Measurements from ENCODE around the gene TRIO. TPM values are rescaled to one million over a fixed set of nuclear protein-coding genes. Genes with fewer than 3 reads are reported as not detected.

Gene TRIO
- total RNA-seq, 4 donors from 2014 or later = 186 to 388 (median 285) TPM

DNA sequence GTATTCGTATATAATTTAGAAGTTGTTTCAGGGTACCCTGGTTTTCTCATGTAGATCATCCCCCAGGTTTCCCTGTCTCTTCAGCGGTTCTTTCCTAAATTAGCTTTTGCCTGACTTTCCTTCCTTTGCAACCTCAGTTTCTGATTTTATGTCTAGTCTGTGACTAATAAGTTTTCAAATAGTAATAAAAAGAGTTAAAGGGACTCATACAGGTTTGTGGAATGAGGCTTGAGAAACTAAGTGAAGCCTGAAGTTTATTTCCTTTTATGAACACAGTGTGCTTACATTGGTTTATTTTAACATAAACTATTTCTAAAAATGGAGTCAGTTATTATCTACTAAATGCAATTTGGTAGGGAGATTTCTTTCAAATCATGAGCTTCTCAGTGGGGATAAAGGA, 96.8 kb downstream of the TRIO start:
- WGBS, 2 donors (ENCODE audit: low coverage in 1 of 2) = 71 to 78% methylated on average over 2 of the region's 2 CpGs
- H3K27ac ChIP-seq = peak overlapping the region in 2 of 4 donors; percentile 9 to 19
- no peaks in the 10 kb centered on the region for H3K27me3 ChIP-seq
- in situ Hi-C loops (cut with MboI; ENCODE audit: low pct_ligation_motif_present in 1 of 4, low pct_unique_long_range_greater_than_20kb in 1 of 4, low sequenced_read_pairs in 3 of 4) (no loop called here), intact Hi-C loops (cut with DNase I; ENCODE audit: low total_unique reads) (no loop called here)
- TF ChIP-seq, protein P1, sequence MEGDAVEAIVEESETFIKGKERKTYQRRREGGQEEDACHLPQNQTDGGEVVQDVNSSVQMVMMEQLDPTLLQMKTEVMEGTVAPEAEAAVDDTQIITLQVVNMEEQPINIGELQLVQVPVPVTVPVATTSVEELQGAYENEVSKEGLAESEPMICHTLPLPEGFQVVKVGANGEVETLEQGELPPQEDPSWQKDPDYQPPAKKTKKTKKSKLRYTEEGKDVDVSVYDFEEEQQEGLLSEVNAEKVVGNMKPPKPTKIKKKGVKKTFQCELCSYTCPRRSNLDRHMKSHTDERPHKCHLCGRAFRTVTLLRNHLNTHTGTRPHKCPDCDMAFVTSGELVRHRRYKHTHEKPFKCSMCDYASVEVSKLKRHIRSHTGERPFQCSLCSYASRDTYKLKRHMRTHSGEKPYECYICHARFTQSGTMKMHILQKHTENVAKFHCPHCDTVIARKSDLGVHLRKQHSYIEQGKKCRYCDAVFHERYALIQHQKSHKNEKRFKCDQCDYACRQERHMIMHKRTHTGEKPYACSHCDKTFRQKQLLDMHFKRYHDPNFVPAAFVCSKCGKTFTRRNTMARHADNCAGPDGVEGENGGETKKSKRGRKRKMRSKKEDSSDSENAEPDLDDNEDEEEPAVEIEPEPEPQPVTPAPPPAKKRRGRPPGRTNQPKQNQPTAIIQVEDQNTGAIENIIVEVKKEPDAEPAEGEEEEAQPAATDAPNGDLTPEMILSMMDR (IDR thresholded peaks at IDR 0.05) = no peak
- no peak for TF ChIP-seq POLR2A (IDR thresholded peaks at IDR 0.05)
- no peak for TF ChIP-seq POLR2AphosphoS5 (IDR thresholded peaks at IDR 0.05)
- TF ChIP-seq EP300 (IDR thresholded peaks at IDR 0.05; ENCODE audit: low read depth) = no peak
- no peak for DNase-seq
- H3K36me3 ChIP-seq = no peaks in the 10 kb centered on the region
- H3K9me3 ChIP-seq = no peaks in the 10 kb centered on the region
- peaks cover 0 to 30% (median 15%) of the 10 kb centered on the region in 4 donors for H3K4me1 ChIP-seq
- no peak overlapping the region for H3K4me3 ChIP-seq

DNA sequence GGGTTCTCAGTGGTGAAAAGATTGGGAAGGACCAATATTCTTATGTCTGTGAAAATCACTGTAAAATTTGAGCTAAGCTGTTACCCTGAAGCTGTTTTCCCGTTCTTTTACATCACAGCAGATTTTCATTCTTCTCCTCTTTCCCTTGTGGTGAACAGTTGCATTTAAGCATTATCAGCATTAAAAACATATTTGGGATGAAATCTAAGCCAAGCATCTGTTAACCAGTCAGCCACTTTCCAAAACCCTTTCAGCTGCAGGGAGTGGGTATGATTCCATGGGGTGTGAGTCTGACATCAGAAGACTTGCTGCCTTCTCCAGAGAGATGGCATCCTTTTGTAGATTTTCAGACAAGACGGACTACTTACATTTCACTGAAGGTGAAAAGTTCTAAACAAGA, 97.2 kb downstream of the TRIO start:
- 69 to 75% methylated on average over 2 of the region's 2 CpGs for WGBS, 2 donors (ENCODE audit: low coverage in 1 of 2)
- TF ChIP-seq POLR2AphosphoS5 (IDR thresholded peaks at IDR 0.05) (no peak), POLR2A (IDR thresholded peaks at IDR 0.05) (no peak), EP300 (IDR thresholded peaks at IDR 0.05; ENCODE audit: low read depth) (no peak)
- TF ChIP-seq, protein P1 (IDR thresholded peaks at IDR 0.05) = no peak
- intact Hi-C loops (cut with DNase I; ENCODE audit: low total_unique reads) (no loop called here), in situ Hi-C loops (cut with MboI; ENCODE audit: low pct_ligation_motif_present in 1 of 4, low pct_unique_long_range_greater_than_20kb in 1 of 4, low sequenced_read_pairs in 3 of 4) (no loop called here)
- Histone ChIP-seq H3K27ac (peak overlapping the region in 2 of 4 donors; percentile 9 to 19), H3K9me3 (no peaks in the 10 kb centered on the region), H3K4me1 (peaks cover 0 to 30% (median 19%) of the 10 kb centered on the region in 4 donors), H3K4me3 (no peak overlapping the region), H3K36me3 (no peaks in the 10 kb centered on the region), H3K27me3 (no peaks in the 10 kb centered on the region)
- DNase-seq = no peak

DNA sequence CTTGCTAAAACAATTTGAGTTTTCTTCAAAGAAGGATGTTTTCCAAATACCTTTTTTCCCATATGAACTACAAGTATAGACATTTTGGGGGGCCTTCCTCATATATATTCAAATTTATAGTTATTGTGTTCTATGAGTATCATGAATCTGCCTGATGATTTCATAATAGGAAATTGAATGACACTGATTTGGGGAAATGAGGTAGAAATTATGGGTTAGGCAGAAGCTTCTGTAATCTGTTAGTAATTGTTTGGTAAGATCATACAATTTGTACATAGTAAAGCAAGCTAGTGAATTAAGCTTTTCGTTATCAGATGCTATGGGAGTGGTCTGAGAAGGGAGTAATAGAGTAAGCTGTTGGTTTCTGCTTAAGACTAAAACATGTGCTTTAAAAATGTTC, 98.0 kb downstream of the TRIO start:
- TF ChIP-seq POLR2AphosphoS5 (IDR thresholded peaks at IDR 0.05) (no peak), EP300 (IDR thresholded peaks at IDR 0.05; ENCODE audit: low read depth) (no peak), POLR2A (IDR thresholded peaks at IDR 0.05) (no peak)
- TF ChIP-seq, protein P1 (IDR thresholded peaks at IDR 0.05) = no peak
- DNase-seq = no peak
- intact Hi-C loops (cut with DNase I; ENCODE audit: low total_unique reads) (no loop called here), in situ Hi-C loops (cut with MboI; ENCODE audit: low pct_ligation_motif_present in 1 of 4, low pct_unique_long_range_greater_than_20kb in 1 of 4, low sequenced_read_pairs in 3 of 4) (no loop called here)
- Histone ChIP-seq H3K27me3 (no peaks in the 10 kb centered on the region), H3K9me3 (no peaks in the 10 kb centered on the region), H3K4me1 (peaks cover 0 to 30% (median 21%) of the 10 kb centered on the region in 4 donors), H3K27ac (no peak overlapping the region), H3K4me3 (no peak overlapping the region), H3K36me3 (no peaks in the 10 kb centered on the region)
- WGBS, 2 donors (ENCODE audit: low coverage in 1 of 2) = 25 to 78% methylated on average over 1 of the region's 1 CpG

DNA sequence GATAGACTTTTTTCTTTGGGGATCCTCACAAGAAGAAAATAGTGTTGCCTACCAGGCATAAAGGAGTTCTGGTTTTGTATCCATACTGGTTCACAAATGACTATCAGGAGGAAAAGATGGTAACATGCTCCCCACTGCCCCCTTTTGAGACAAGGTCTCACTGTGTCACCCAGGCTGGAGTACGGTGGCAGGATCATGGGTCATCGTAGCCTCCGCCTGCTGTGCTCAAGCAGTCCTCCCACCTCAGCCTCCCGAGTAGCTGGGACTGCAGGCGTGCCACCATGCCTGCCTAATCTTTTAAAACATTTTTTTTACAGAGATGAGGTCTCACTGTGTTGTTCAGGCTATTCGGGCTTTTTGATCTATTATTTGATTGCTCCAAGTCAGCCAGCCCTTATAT, 99.3 kb downstream of the TRIO start:
- no peak for TF ChIP-seq EP300 (IDR thresholded peaks at IDR 0.05; ENCODE audit: low read depth)
- TF ChIP-seq, protein P1 (IDR thresholded peaks at IDR 0.05) = no peak
- TF ChIP-seq POLR2A (IDR thresholded peaks at IDR 0.05) = no peak
- no peak for TF ChIP-seq POLR2AphosphoS5 (IDR thresholded peaks at IDR 0.05)
- H3K36me3 ChIP-seq = no peaks in the 10 kb centered on the region
- H3K4me3 ChIP-seq = no peak overlapping the region
- no peak for DNase-seq
- no peaks in the 10 kb centered on the region for H3K27me3 ChIP-seq
- peaks cover 0 to 30% (median 21%) of the 10 kb centered on the region in 4 donors for H3K4me1 ChIP-seq
- in situ Hi-C loops (cut with MboI; ENCODE audit: low pct_ligation_motif_present in 1 of 4, low pct_unique_long_range_greater_than_20kb in 1 of 4, low sequenced_read_pairs in 3 of 4) (no loop called here), intact Hi-C loops (cut with DNase I; ENCODE audit: low total_unique reads) (no loop called here)
- 88 to 96% methylated on average over 2 to 6 of the region's 6 CpGs for WGBS, 2 donors (ENCODE audit: low coverage in 1 of 2)
- no peaks in the 10 kb centered on the region for H3K9me3 ChIP-seq
- no peak overlapping the region for H3K27ac ChIP-seq

Measured in transverse colon (tissue), 4 donors.